KMS-11 (cell line): ENCODE results near the gene FBXL17.
A peak's percentile ranks its signal among the peaks of the same experiment; 100 is the strongest.

ENCODE experiments used
- H2AFZ ChIP-seq: fragments of 200-600 bp; sonication (generic); 2 replicates; pipeline ENCODE4 v1.6.1; 2016; ENCODE audit warnings: antibody characterized with exemption, mixed run types, low read depth
- H3K27ac ChIP-seq: fragments of 200-600 bp; sonication (generic); 2 replicates; pipeline ENCODE4 v1.6.1; 2016; ENCODE audit warnings: mild to moderate bottlenecking, mixed run types
- H3K27me3 ChIP-seq: fragments of 200-600 bp; sonication (generic); 2 replicates; pipeline ENCODE4 v1.6.1; 2017; ENCODE audit warnings: mild to moderate bottlenecking, low read depth, mixed run types, moderate library complexity; ENCODE audit not compliant: insufficient read depth
- H3K36me3 ChIP-seq: fragments of 200-600 bp; sonication (generic); 2 replicates; pipeline ENCODE4 v1.6.1; 2017; ENCODE audit warnings: mild to moderate bottlenecking, mixed run types; ENCODE audit not compliant: insufficient read depth
- H3K4me1 ChIP-seq: fragments of 200-600 bp; sonication (generic); 2 replicates; pipeline ENCODE4 v1.6.1; 2016; ENCODE audit warnings: mild to moderate bottlenecking, low read depth, mixed run types; ENCODE audit not compliant: poor library complexity, severe bottlenecking
- H3K4me2 ChIP-seq: fragments of 200-600 bp; sonication (generic); 2 replicates; pipeline ENCODE4 v1.7.0; 2016; ENCODE audit warnings: mild to moderate bottlenecking, mixed run types
- H3K4me3 ChIP-seq: fragments of 200-600 bp; sonication (generic); IDR thresholded peaks from 2 replicates; pipeline ENCODE4 v1.6.1; 2017; ENCODE audit warnings: low read depth, low read length, mixed read lengths; ENCODE audit not compliant: insufficient read depth
- H3K79me2 ChIP-seq: fragments of 200-600 bp; sonication (generic); 2 replicates; pipeline ENCODE4 v1.6.1; 2016; ENCODE audit warnings: low read depth, mixed run types; ENCODE audit not compliant: insufficient read depth
- H3K9ac ChIP-seq: fragments of 200-600 bp; sonication (generic); 2 replicates; pipeline ENCODE4 v1.6.1; 2016; ENCODE audit warnings: mild to moderate bottlenecking, mixed run types
- H4K20me1 ChIP-seq: fragments of 200-600 bp; sonication (generic); 2 replicates; pipeline ENCODE4 v1.6.1; 2016; ENCODE audit warnings: mild to moderate bottlenecking, mixed run types; ENCODE audit not compliant: insufficient read depth
- TF ChIP-seq, protein P1 (sequence below): fragments of 200-600 bp; sonication (generic); conservative IDR thresholded peaks from 2 replicates; pipeline ENCODE4 v1.6.1; 2017; ENCODE audit warnings: low read depth, mild to moderate bottlenecking, antibody characterized with exemption, low read length, moderate library complexity, mixed read lengths

FBXL17 gene

DNA sequence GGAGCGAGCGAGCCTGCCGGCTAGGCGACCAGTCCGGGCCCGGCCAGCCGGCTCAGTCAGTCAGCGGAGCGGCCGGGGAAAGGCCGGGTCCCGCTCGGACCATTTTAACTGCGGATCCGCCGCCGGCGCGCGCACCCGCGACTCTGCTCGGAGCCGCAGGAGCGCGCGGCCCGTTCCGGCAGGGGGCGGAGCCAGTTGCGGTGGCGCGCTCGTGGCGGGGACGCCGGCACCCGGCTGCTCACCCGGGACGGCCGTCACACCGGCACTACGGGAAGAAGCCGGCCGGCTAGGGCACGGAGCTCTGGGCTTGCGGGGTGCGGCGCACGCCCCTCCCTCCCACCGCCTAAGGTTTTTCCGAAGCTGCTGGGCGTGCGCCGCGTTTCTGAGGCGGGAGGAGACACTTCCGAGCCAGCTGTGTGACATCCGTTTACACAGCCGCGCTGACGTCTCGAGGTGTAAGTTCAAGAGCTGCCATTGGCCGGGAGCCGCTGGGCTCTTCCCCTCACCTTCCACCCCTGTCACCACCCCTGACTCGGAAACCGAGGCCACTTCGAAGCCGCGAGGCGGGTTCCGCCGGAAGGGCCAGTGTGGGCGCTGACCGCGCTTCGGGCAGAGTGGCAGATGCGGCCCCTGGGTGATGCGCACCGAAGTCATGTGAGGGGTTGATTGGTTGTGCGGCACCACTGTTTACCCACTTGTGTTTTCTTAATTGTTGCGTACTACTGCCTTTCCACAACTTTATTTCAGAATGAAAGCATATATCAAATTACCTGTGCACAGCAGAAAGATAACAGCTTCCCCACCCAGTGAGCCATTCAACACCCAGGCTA is at the start of gene FBXL17:
Gene FBXL17 (minus strand): TSS at position 145 of the 830 bp plus-strand sequence.
- peak within 1 kb of the TSS; percentile 97 for H3K27ac ChIP-seq
- TF ChIP-seq, protein P1, sequence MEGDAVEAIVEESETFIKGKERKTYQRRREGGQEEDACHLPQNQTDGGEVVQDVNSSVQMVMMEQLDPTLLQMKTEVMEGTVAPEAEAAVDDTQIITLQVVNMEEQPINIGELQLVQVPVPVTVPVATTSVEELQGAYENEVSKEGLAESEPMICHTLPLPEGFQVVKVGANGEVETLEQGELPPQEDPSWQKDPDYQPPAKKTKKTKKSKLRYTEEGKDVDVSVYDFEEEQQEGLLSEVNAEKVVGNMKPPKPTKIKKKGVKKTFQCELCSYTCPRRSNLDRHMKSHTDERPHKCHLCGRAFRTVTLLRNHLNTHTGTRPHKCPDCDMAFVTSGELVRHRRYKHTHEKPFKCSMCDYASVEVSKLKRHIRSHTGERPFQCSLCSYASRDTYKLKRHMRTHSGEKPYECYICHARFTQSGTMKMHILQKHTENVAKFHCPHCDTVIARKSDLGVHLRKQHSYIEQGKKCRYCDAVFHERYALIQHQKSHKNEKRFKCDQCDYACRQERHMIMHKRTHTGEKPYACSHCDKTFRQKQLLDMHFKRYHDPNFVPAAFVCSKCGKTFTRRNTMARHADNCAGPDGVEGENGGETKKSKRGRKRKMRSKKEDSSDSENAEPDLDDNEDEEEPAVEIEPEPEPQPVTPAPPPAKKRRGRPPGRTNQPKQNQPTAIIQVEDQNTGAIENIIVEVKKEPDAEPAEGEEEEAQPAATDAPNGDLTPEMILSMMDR = no peak

DNA sequence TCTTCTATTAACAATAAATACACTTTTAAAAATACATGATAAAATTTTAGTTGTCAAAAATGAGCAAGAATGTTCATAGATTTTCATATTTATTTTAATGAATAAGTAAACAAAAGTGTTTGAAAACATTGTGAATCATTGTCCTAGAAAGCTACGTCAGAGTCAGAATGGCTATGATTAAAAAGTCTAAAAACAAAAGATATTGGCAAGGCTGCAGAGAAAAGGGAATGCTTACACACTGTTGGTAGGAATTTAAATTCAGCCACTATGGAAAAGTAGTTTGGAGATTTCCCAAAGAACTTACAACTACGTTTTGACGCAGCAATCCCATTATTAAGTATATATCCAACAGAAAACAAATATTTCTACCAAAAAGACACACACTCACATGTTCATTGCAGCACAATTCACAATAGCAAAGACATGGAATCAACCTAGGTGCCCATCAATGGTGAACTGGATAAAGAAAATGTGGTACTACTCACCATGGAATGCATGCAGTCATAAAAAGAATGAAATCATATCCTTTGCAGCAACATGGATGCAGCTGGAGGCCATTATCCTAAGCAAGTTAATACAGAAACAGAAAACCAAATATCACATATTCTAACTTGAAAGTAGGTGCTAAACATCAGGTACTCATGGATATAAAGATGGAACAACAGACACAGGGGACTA is 49.2 kb upstream of the FBXL17 start:
- Histone ChIP-seq H3K4me2 (no peak overlapping the region), H2AFZ (no peak overlapping the region), H3K9ac (no peak overlapping the region), H3K79me2 (no peaks in the 10 kb centered on the region), H3K4me3 (no peak overlapping the region), H4K20me1 (no peaks in the 10 kb centered on the region), H3K27ac (no peak overlapping the region), H3K36me3 (no peaks in the 10 kb centered on the region), H3K4me1 (no peaks in the 10 kb centered on the region), H3K27me3 (no peaks in the 10 kb centered on the region)
- TF ChIP-seq, protein P1 = no peak

More for the DNA sequence above, at the start of gene FBXL17:
- Histone ChIP-seq H3K36me3 (no peaks in the 10 kb centered on the region), H3K27me3 (no peaks in the 10 kb centered on the region), H3K79me2 (peaks cover 11% of the 10 kb centered on the region; the same call in 1 of the 2 replicates), H3K4me3 (no peak within 1 kb of the TSS), H3K4me2 (peak within 1 kb of the TSS; percentile 72), H2AFZ (peak within 1 kb of the TSS; percentile 65), H4K20me1 (no peaks in the 10 kb centered on the region), H3K9ac (peak within 1 kb of the TSS; percentile 97), H3K4me1 (peaks cover 23% of the 10 kb centered on the region)

DNA sequence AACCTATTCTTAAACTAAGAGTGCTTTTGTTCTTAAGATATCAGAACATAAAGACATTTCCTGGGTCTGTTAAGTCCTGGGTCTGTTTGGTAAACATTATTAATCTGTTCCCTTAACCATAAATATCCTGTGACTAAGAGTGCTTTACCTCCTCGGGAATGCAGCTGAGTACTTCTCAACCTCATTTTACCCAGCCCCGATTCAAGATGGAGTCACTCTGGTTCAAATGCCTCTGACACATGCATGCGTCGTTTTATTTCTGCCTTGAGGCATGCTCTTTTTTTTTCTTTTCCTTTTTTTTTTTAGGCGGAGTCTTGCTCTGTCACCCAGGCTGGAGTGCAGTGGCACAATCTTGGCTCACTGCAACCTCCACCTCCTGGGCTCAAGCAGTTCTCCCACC is 39.8 kb upstream of the FBXL17 start:
- H3K27ac ChIP-seq = no peak overlapping the region
- no peaks in the 10 kb centered on the region for H3K36me3 ChIP-seq
- TF ChIP-seq, protein P1 = no peak
- H3K4me2 ChIP-seq = no peak overlapping the region
- H3K4me1 ChIP-seq = no peaks in the 10 kb centered on the region
- H3K27me3 ChIP-seq = no peaks in the 10 kb centered on the region
- H4K20me1 ChIP-seq = no peaks in the 10 kb centered on the region
- no peaks in the 10 kb centered on the region for H3K79me2 ChIP-seq
- H3K4me3 ChIP-seq = no peak overlapping the region
- H3K9ac ChIP-seq = no peak overlapping the region
- no peak overlapping the region for H2AFZ ChIP-seq

DNA sequence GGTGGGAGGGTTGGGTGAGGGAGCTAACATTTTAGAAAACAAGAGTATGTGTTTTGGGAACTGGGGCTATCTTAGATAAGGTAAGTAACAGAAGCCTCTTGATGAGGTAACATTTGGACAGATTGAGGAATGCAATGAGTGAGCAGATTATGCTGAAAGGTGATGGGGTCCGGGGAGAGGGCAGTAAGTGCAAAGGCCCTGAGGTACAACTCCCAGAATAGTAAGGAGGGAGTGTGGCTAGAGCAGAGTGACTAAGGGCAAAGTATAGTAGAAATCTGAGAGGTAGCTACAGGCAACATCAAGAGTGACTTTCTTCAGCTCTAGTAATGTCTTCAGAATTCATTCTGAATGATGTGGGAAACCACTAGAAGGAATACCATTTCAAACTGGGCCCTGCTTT is 38.9 kb upstream of the FBXL17 start:
- H4K20me1 ChIP-seq = no peaks in the 10 kb centered on the region
- H3K4me3 ChIP-seq = no peak overlapping the region
- H3K36me3 ChIP-seq = no peaks in the 10 kb centered on the region
- H3K4me1 ChIP-seq = no peaks in the 10 kb centered on the region
- no peaks in the 10 kb centered on the region for H3K79me2 ChIP-seq
- H2AFZ ChIP-seq = no peak overlapping the region
- H3K4me2 ChIP-seq = no peak overlapping the region
- no peak overlapping the region for H3K9ac ChIP-seq
- H3K27ac ChIP-seq = no peak overlapping the region
- no peaks in the 10 kb centered on the region for H3K27me3 ChIP-seq
- TF ChIP-seq, protein P1 = no peak
